ENCODE data around the gene OR51V1.

GRCh38 chr11:5232176-5232575 is 31.7 kb upstream of the OR51V1 start:
- TF ChIP-seq CTCF (IDR thresholded peaks at IDR 0.05) (no peak), POLR2AphosphoS5 (IDR thresholded peaks at IDR 0.05; ENCODE audit: insufficient read depth in 1 of 2, low read depth in 1 of 2) (no peak)
